Kidney tubule cell (primary cell): Measurements from ENCODE around the gene OPN1SW.

ENCODE experiments used
- DNase-seq: peaks from one replicate; pipeline ENCODE4 v3.0.0-alpha.2; 2018; ENCODE audit warnings: low spot score

OPN1SW gene

DNA sequence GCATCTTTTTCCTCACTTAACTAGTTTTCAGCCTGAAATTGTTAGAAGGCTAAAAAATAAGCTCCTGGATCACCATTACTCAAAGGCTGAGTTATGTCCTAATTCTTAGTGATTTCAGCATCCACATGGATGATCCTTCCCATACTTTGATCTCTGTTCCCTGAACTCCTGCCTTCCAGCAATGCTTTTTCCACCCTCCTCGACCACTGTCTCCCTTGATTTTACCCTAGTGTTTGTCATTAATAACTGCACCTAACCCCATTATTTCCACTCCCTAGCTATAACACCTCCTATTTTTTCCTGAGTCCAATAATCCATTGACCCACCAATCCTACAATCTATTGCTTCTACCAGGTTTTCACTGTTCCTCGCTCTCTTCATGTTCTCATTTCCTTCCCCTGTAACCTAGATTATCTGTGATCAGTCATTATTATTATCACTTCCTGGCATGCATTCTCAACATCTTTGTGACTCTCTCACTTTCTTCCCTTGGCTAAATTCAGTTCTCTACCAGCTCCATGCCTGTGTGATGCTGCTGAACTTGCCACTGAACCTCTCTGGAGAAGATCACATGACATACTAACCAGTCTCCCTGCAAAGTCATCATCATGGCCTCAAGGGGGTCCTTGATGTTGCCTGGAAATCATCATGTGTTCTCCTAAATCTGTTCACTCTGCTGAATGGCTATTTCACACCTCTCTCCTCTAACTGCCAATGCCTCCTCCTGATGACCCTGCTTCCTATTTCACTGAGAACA is 42.9 kb downstream of the OPN1SW start:
- DNase-seq: no peak

GRCh38 chr7:128731184-128731583 is 44.4 kb downstream of the OPN1SW start:
- DNase-seq: no peak

GRCh38 chr7:128729494-128729893 is 46.1 kb downstream of the OPN1SW start:
- DNase-seq: peak; percentile 88

- peak; percentile 39 for DNase-seq
Measured at GRCh38 chr7:128728598-128728997, 47.0 kb downstream of the OPN1SW start.

DNA sequence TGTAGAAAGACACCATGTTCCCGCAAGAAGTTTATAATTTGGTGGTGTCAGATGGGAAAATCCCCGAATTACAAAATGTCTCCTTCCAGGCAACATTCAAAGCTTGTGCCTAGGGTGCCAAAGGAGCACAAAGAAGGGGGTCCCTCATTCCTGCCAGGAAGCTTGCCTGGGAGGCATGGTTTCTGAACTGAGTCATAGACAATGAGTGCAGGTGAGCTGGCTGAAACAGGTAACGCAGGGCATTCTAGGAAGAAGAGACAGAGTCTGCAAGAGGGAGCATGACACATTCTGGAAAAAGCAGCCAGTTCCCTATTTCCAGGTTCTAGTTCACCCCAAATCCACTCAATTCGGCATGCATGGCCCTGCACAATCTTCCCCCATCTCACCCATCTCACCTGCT is 48.4 kb downstream of the OPN1SW start:
- peak; percentile 54 for DNase-seq

DNA sequence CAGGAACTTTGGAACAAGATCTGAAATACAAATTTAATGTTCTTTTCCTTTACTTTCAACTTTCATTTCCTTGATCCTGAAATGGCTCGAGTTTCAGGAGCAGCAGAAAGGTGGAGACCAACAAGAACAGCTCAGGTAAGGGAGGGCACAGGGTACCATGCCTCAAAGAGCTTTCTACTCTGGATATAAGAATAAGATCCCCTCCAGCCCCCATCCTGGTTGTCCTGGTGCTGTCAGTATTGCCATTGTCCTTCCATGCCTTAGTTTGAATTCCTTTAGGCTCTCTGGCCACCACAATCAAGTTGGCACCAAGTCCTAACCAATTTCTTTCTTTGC is 48.9 kb downstream of the OPN1SW start:
- DNase-seq: no peak

DNA sequence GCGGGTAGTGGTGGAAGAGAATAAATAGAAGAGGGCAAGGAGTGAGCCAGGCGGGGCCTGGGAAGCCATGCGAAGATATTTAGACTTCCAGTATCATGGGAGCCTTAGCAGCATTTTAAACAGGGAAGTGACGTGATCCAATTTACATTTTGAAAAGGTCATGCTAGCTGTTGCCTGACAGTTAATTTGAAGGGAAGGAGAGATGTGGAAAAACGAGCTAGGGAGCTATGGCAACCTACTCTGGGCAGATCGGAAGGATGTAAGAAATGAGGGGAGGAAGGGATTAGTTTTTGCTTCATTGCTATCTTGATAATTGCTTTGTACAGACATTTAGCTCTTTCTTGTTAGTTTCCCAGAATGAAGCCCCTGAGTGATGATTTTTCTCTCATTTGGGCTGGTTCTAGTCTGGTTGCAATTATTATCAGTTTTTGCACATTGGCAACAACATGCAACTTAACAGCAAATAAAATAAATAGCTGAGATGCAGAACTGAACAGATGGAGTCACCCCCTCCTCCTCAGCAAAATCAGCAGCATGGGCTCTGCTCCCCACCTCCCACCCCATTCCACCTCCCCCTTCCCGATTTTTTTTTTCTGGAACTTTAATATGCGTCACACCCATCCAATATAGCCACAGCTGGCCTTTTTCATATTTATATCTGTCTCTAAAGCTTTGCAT is 49.4 kb downstream of the OPN1SW start:
- no peak for DNase-seq

DNA sequence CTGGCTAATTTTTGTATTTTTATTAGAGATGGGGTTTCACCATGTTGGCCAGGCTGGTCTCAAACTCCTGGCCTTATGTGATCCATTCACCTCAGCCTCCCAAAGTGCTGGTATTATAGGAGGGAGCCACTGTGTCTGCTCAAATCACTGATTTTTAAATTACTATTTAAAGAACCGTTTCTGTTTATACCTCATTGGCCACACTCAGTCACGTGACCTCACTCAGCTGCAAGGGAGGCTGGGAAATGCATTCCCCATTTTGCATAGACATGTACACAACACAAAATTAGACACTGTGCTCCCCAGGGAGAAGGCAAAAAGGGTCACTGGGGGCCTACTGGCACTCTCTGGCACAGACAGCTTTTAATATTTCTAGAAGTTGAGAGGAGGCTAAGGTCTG is 50.1 kb downstream of the OPN1SW start:
- no peak for DNase-seq

DNA sequence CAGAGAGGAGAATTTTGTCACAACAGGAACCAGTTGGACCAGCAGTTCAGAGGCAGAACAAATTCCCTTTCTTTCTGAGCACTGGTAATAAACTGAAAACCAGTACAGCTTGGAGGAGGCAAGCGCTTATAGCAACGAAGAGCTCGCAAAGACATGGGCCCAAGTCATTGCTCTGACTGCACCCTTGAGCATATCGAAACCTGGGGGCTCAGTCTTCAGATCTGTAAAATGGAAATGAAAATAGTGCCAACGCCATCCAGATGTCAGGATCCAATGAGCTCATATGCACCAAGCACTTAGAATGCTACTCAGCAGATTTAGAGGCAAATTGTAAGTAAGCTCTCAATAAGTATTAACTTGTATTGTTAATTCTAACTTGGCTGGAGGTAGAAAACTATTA is 50.9 kb downstream of the OPN1SW start:
- no peak for DNase-seq
